T-cell (primary cell): ENCODE data around the gene GP1BA. TPM values are rescaled to one million over a fixed set of nuclear protein-coding genes. Genes with fewer than 3 reads are reported as not detected.

Experiments
- ATAC-seq, 4 experiments: fragments of 200-7000 bp in 3 of 4; fragments of 150-1000 bp in 1 of 4; cut with Tn5 transposase; replicated peaks in 1 of 4; 1 replicate in 3 of 4; 2 replicates in 1 of 4; pipeline ENCODE4 v1.10.0; 2021; ENCODE audit warnings: moderate library complexity in 3 of 4, mild to moderate bottlenecking in 2 of 4, moderate number of reproducible peaks in 1 of 4
- CTCF ChIA-PET, 2 donors: fragments of 300-600 bp; sonication (Branson Sonifier 250); formaldehyde crosslinking; loops; one replicate each; lab custom pipeline; 2022; ENCODE audit warnings: antibody characterized with exemption in 2 of 2; lab: Charles Lee
- POLR2A ChIA-PET, 2 donors: fragments of 300-600 bp; sonication (Branson Sonifier 250); formaldehyde crosslinking; loops; one replicate each; lab custom pipeline; 2022; ENCODE audit warnings: antibody characterized with exemption in 2 of 2; lab: Charles Lee
- DNase-seq, 35 experiments: peaks; one replicate each; pipeline versions ENCODE4 v3.0.0 to v3.0.0-alpha.2; 2013 to 2023
- H3K27ac ChIP-seq: one replicate; pipeline ENCODE4 v1.5.1; 2013; ENCODE audit warnings: low read length
- H3K27me3 ChIP-seq, 2 experiments: replicated peaks in 1 of 2; 1 replicate in 1 of 2; 2 replicates in 1 of 2; pipeline versions ENCODE4 v1.6.1 to v1.7.0; 2013; ENCODE audit warnings: low read length in 1 of 2, mixed read lengths in 1 of 2; ENCODE audit not compliant: control insufficient read depth in 2 of 2, insufficient read depth in 2 of 2; ENCODE audit errors: extremely low read depth in 1 of 2
- H3K36me3 ChIP-seq, 2 donors: 1 replicate in 1 of 2; 2 replicates in 1 of 2; pipeline versions ENCODE4 v1.6.1 to v1.7.0; 2013; ENCODE audit warnings: low read length in 1 of 2; ENCODE audit not compliant: control insufficient read depth in 2 of 2, insufficient read depth in 1 of 2; ENCODE audit errors: extremely low read depth in 1 of 2
- H3K4me1 ChIP-seq, 2 experiments: 1 replicate in 1 of 2; 2 replicates in 1 of 2; pipeline versions ENCODE4 v1.6.1 to v1.7.0; 2013; ENCODE audit warnings: low read length in 2 of 2, mixed read lengths in 1 of 2; ENCODE audit not compliant: insufficient read depth in 2 of 2, control insufficient read depth in 1 of 2; ENCODE audit errors: extremely low read depth in 1 of 2
- H3K4me3 ChIP-seq, 2 donors: 1 replicate in 1 of 2; 2 replicates in 1 of 2; pipeline versions ENCODE4 v1.5.1 to v1.7.0; 2013; ENCODE audit warnings: mild to moderate bottlenecking in 2 of 2, low read length in 1 of 2, moderate library complexity in 1 of 2; ENCODE audit not compliant: control insufficient read depth in 1 of 2; ENCODE audit errors: extremely low read depth in 1 of 2
- H3K9me3 ChIP-seq: 2 replicates; pipeline ENCODE4 v1.7.0; 2013
- H3K27ac Mint-ChIP-seq, 2 donors: one replicate each; pipeline ENCODE4 v1.8.0; 2020 to 2021; ENCODE audit warnings: mild to moderate bottlenecking in 2 of 2, mixed read lengths in 2 of 2
- H3K27me3 Mint-ChIP-seq, 2 donors: one replicate each; pipeline ENCODE4 v1.8.0; 2021 to 2022; ENCODE audit warnings: mixed read lengths in 2 of 2
- H3K36me3 Mint-ChIP-seq: one replicate; pipeline ENCODE4 v1.8.0; 2021; ENCODE audit warnings: mixed read lengths
- H3K4me1 Mint-ChIP-seq, 3 donors: one replicate each; pipeline ENCODE4 v1.8.0; 2020 to 2022; ENCODE audit warnings: mixed read lengths in 3 of 3, mild to moderate bottlenecking in 1 of 3
- H3K4me3 Mint-ChIP-seq, 3 donors: one replicate each; pipeline ENCODE4 v1.8.0; 2020 to 2022; ENCODE audit warnings: mild to moderate bottlenecking in 3 of 3, mixed read lengths in 3 of 3, moderate library complexity in 3 of 3
- H3K9me3 Mint-ChIP-seq, 3 donors: one replicate each; pipeline ENCODE4 v1.8.0; 2020 to 2022; ENCODE audit warnings: mixed read lengths in 3 of 3
- WGBS: methylation state at CpG from one replicate; pipeline ENCODE4 v1.1.5; 2013; ENCODE audit warnings: missing lambda C conversion rate; ENCODE audit not compliant: insufficient coverage; 5-methylcytosine and 5-hydroxymethylcytosine counted together
- total RNA-seq, 35 experiments: library from RNA in 6 of 35; stranded (reverse) in 6 of 35; fragments of 120-200 nt in 1 of 35; gene quantifications; one replicate each; pipeline versions ENCODE4 v1.2.1 to v1.2.4 and lab custom pipeline; 2013 to 2026

The GP1BA gene
- under 1 TPM in 1 of 5 donors, not detected in 4; 0.40 TPM for total RNA-seq
- total RNA-seq (2013): 0.26 TPM
- 0 to 0.31 (median 0) reads per million in 29 experiments for total RNA-seq (lab: John Stamatoyannopoulos, UW)

- H3K27ac ChIP-seq: no peak within 1 kb of the TSS
- peaks cover 0 to 2% of the 10 kb centered on the region in 2 donors for H3K36me3 ChIP-seq
- Mint-ChIP-seq H3K4me1 (peaks cover 23 to 32% (median 25%) of the 10 kb centered on the region in 3 donors), H3K27me3 (no peaks in the 10 kb centered on the region), H3K36me3 (peaks cover 20% of the 10 kb centered on the region), H3K27ac (no peak within 1 kb of the TSS), H3K9me3 (no peaks in the 10 kb centered on the region), H3K4me3 (no peak within 1 kb of the TSS)
- no peak for DNase-seq
- 92% methylated on average over 4 of the region's 14 CpGs for WGBS
- H3K9me3 ChIP-seq: no peaks in the 10 kb centered on the region
- no peaks in the 10 kb centered on the region for H3K27me3 ChIP-seq
- H3K4me1 ChIP-seq: peaks cover 0 to 14% of the 10 kb centered on the region in 2 experiments
- ChIA-PET POLR2A (no interaction called here), CTCF (interaction anchor here in 1 of 2 donors (1.0 kb wide), 1 partner anchor 35 kb away, joined by 3 read pairs; the partner anchor contains the start of gene SPAG7)
- no peak for ATAC-seq
- H3K4me3 ChIP-seq: no peak within 1 kb of the TSS
Observed at GRCh38 chr17:4931963-4932362, at the start of gene GP1BA. TSS of gene GP1BA (plus strand) at chr17:4932277. CDS start at chr17:4932605, 328 bp downstream.

DNA sequence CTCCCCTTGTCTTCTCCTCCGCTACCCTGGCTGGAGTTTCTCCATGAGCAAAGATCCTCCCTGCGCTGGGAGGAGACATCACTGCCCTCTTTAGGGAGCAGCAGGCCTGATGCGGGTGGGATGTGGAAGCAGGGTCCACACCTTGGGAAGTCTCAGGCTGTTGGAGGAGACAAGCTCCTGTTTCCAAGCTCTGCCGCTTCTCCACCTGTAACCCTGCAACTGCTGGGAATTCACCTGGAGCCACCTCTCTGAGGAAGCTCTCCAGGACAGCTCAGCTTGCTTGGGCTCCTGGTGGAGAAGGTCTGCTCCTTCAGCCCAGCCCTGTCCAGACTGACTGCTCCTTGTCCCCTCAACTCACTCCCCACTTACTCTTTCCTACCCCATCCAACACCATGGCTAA, 47.6 kb upstream of the GP1BA start:
- H3K4me1 Mint-ChIP-seq: peaks cover 0 to 2% (median 2%) of the 10 kb centered on the region in 3 donors
- H3K27me3 Mint-ChIP-seq: no peaks in the 10 kb centered on the region
- Histone ChIP-seq H3K4me3 (no peak overlapping the region), H3K36me3 (peaks cover 32 to 69% of the 10 kb centered on the region in 2 donors), H3K4me1 (peaks cover 0 to 7% of the 10 kb centered on the region in 2 experiments), H3K27ac (no peak overlapping the region), H3K27me3 (no peaks in the 10 kb centered on the region), H3K9me3 (no peaks in the 10 kb centered on the region)
- CTCF ChIA-PET: interaction anchor here in 1 of 2 donors (1.0 kb wide), 1 partner anchor 174 kb away, joined by 7 read pairs; the partner anchor contains the start of gene ARRB2
- H3K9me3 Mint-ChIP-seq: no peaks in the 10 kb centered on the region
- H3K27ac Mint-ChIP-seq: no peak overlapping the region
- DNase-seq (no peak), ATAC-seq (no peak)
- no peak overlapping the region for H3K4me3 Mint-ChIP-seq
- 96% methylated on average over 4 of the region's 4 CpGs for WGBS
- POLR2A ChIA-PET: no interaction called here
- H3K36me3 Mint-ChIP-seq: peaks cover 31% of the 10 kb centered on the region

GRCh38 chr17:4886830-4887229, 45.2 kb upstream of the GP1BA start:
- ChIA-PET CTCF (no interaction called here), POLR2A (no interaction called here)
- Histone ChIP-seq H3K36me3 (peaks cover 34 to 70% of the 10 kb centered on the region in 2 donors), H3K9me3 (no peaks in the 10 kb centered on the region), H3K27ac (no peak overlapping the region), H3K27me3 (no peaks in the 10 kb centered on the region), H3K4me1 (peaks cover 0 to under 1% of the 10 kb centered on the region in 2 experiments), H3K4me3 (no peak overlapping the region)
- H3K36me3 Mint-ChIP-seq: peaks cover 38% of the 10 kb centered on the region
- peaks cover 0 to 2% (median 1%) of the 10 kb centered on the region in 3 donors for H3K4me1 Mint-ChIP-seq
- no peaks in the 10 kb centered on the region for H3K27me3 Mint-ChIP-seq
- no peak overlapping the region for H3K27ac Mint-ChIP-seq
- DNase-seq (no peak), ATAC-seq (no peak)
- H3K9me3 Mint-ChIP-seq: no peaks in the 10 kb centered on the region
- H3K4me3 Mint-ChIP-seq: no peak overlapping the region
- 94% methylated on average over 6 of the region's 12 CpGs for WGBS

DNA sequence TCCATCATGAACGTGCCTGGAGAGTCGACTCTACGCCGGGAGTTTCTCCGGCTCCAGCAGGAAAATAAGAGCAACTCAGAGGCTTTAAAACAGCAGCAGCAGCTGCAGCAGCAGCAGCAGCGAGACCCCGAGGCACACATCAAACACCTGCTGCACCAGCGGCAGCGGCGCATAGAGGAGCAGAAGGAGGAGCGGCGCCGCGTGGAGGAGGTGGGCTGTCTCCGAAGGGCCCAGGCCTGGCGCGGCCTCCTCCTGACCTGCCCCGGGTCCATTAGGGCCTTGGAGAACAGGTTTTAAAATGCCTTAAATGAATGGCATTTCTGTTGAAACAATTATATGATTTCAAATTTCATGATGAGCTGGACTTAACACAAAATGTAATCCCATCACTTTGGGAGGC, 44.5 kb upstream of the GP1BA start:
- 93% methylated on average over 10 of the region's 18 CpGs for WGBS
- ChIA-PET CTCF (interaction anchor here in 1 of 2 donors (0.5 to 1.8 kb wide), 4 partner anchors 12 to 186 kb away, joined by 3 to 7 read pairs (median 4); partner anchors contain the start of genes ARRB2 and C17orf107), POLR2A (no interaction called here)
- H3K9me3 Mint-ChIP-seq: no peaks in the 10 kb centered on the region
- H3K27me3 ChIP-seq: no peaks in the 10 kb centered on the region
- no peaks in the 10 kb centered on the region for H3K27me3 Mint-ChIP-seq
- H3K4me1 Mint-ChIP-seq: peaks cover 0 to 2% (median 0%) of the 10 kb centered on the region in 3 donors
- no peak overlapping the region for H3K4me3 Mint-ChIP-seq
- no peak for DNase-seq
- peaks cover 38% of the 10 kb centered on the region for H3K36me3 Mint-ChIP-seq
- no peak overlapping the region for H3K27ac Mint-ChIP-seq
- H3K4me1 ChIP-seq: no peaks in the 10 kb centered on the region
- H3K4me3 ChIP-seq: no peak overlapping the region
- peaks cover 32 to 75% of the 10 kb centered on the region in 2 donors for H3K36me3 ChIP-seq
- H3K27ac ChIP-seq: no peak overlapping the region
- H3K9me3 ChIP-seq: no peaks in the 10 kb centered on the region
- no peak for ATAC-seq

DNA sequence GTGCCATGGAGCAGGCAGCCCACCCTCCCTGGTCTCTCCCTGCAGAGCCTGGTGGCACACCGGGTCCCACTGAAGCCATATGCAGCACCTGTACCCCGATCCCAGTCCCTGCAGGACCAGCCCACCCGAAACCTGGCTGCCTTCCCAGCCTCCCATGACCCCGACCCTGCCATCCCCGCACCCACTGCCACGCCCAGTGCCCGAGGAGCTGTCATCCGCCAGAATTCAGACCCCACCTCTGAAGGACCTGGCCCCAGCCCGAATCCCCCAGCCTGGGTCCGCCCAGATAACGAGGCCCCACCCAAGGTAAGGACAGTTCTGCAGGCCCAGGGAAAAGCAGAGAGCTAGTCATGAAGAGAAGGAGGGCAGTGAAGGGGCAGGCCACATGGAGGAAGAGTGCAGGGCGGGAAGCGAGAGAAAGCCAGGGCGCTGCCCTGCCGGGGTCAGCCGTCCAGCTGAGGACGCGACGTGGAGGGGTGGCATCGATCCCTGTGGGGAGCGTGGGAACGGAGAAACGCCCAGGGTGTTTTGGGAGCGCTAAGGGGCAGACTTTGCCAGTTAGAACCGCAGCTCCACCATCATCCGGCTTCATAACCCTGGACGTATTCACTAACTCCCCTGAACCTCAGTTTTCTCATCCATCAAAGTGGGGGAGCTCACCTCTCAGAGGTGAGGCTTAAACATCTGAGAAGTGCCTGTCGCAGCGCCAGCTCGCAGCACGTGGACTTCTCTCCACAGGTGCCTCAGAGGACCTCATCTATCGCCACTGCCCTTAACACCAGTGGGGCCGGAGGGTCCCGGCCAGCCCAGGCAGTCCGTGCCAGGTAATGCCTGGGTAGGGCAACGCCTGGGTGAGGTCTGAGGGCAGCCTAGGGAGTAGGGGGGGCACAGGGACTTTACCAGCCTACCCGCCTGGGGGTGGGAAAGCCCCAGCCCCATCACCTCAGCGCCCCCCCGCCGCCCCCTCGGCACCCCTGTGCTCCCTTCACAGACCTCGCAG, 40.4 kb upstream of the GP1BA start:
- Histone ChIP-seq H3K27me3 (no peaks in the 10 kb centered on the region), H3K27ac (no peak overlapping the region), H3K9me3 (no peaks in the 10 kb centered on the region), H3K36me3 (peaks cover 25 to 89% of the 10 kb centered on the region in 2 donors), H3K4me3 (no peak overlapping the region), H3K4me1 (no peaks in the 10 kb centered on the region)
- Mint-ChIP-seq H3K36me3 (peaks cover 32% of the 10 kb centered on the region), H3K4me3 (no peak overlapping the region), H3K27me3 (no peaks in the 10 kb centered on the region), H3K4me1 (peaks cover 0 to 2% (median 0%) of the 10 kb centered on the region in 3 donors), H3K27ac (no peak overlapping the region), H3K9me3 (no peaks in the 10 kb centered on the region)
- CTCF ChIA-PET: interaction anchor here in 1 of 2 donors (1.1 to 1.2 kb wide), 2 partner anchors 7 to 181 kb away, joined by 3 to 5 read pairs; partner anchors contain the start of genes ARRB2 and C17orf107
- DNase-seq (no peak), ATAC-seq (no peak)
- POLR2A ChIA-PET: interaction anchor here in 1 of 2 donors (0.7 kb wide), 1 partner anchor 159 kb away, joined by 3 read pairs; no protein-coding TSS in a partner anchor
- WGBS: 94% methylated on average over 31 of the region's 42 CpGs
